K562 (cell line): ENCODE measurements around the gene UGT3A1. TPM values are rescaled to one million over a fixed set of nuclear protein-coding genes. Genes with fewer than 3 reads are reported as not detected.
A peak's percentile ranks its signal among the peaks of the same experiment; 100 is the strongest.

Experiments
- ATAC-seq: fragments of 200-7000 bp; cut with Tn5 transposase; 3 replicates; pipeline ENCODE4 v1.9.1; 2020; ENCODE audit warnings: moderate library complexity
- BruUV-seq: library from RNA; stranded (reverse); fragments of 400-500 nt; replicated peaks from 2 replicates; lab custom pipeline; 2021; lab: Mats Ljungman, UMichigan
- CTCF ChIA-PET: fragments of 300-600 bp; formaldehyde crosslinking; extraction: SDS; loops from one replicate; lab custom pipeline; 2021; ENCODE audit warnings: low intra/inter-chr PET ratio; lab: Yijun Ruan, JAX
- POLR2A ChIA-PET: fragments of 300-600, 350-650 bp; sonication (Branson Sonifier 250); formaldehyde crosslinking; extraction: SDS; loops from one replicate; lab custom pipeline; 2021; ENCODE audit warnings: antibody characterized with exemption, inconsistent platforms; lab: Yijun Ruan, JAX
- DNase-seq, 4 experiments: peaks; one replicate each; pipeline versions ENCODE4 v3.0.0 to v3.0.0-alpha.2; 2011 to 2018; ENCODE audit warnings: low spot score in 3 of 4, mixed read lengths in 3 of 4; ENCODE audit errors: extremely low read depth in 1 of 4
- FAIRE-seq: peaks from 2 replicates; lab custom pipeline; 2011; peaks lifted over from hg19 to GRCh38; lab: Jason Lieb, UNC
- H2AFZ ChIP-seq: 2 replicates; pipeline ENCODE4 v1.6.0; 2011; ENCODE audit warnings: low read depth, low read length, control low read depth, inconsistent platforms
- H3K27ac ChIP-seq: fragments of 200-600 bp; 3 replicates; pipeline ENCODE4 v1.8.0; 2011; ENCODE audit warnings: low read depth, mild to moderate bottlenecking, control low read depth, inconsistent platforms, low read length, moderate library complexity, mixed read lengths; ENCODE audit errors: extremely low read depth
- H3K27me3 ChIP-seq, 2 experiments: fragments of 300-600 bp in 1 of 2; 2 replicates in 1 of 2; 3 replicates in 1 of 2; pipeline versions ENCODE4 v1.6.0 to v1.8.0; 2011; ENCODE audit warnings: inconsistent platforms in 2 of 2, low read length in 2 of 2, mild to moderate bottlenecking in 1 of 2, mixed read lengths in 1 of 2, moderate library complexity in 1 of 2; ENCODE audit not compliant: control insufficient read depth in 2 of 2, insufficient read depth in 2 of 2
- H3K36me3 ChIP-seq: fragments of 300-600 bp; 3 replicates; pipeline ENCODE4 v1.8.0; 2011; ENCODE audit warnings: mild to moderate bottlenecking, low read length, inconsistent platforms; ENCODE audit not compliant: control insufficient read depth, insufficient read depth
- H3K4me1 ChIP-seq, 2 experiments: fragments of 200-600 bp in 1 of 2; replicated peaks in 1 of 2; 2 replicates in 1 of 2; 3 replicates in 1 of 2; pipeline versions ENCODE4 v1.5.1 to v1.8.0; 2011; ENCODE audit warnings: inconsistent platforms in 2 of 2, low read length in 2 of 2, mild to moderate bottlenecking in 1 of 2, mixed read lengths in 1 of 2, moderate library complexity in 1 of 2; ENCODE audit not compliant: control insufficient read depth in 2 of 2, insufficient read depth in 2 of 2
- H3K4me2 ChIP-seq: 2 replicates; pipeline ENCODE4 v1.6.1; 2011; ENCODE audit warnings: low read length, control low read depth, inconsistent platforms, mixed read lengths; ENCODE audit not compliant: insufficient read depth
- H3K4me3 ChIP-seq: fragments of 200-600 bp; sonication (generic), shearing (Covaris generic); 2 replicates; pipeline ENCODE4 v1.5.1; 2016; ENCODE audit warnings: control low read depth, inconsistent platforms
- H3K79me2 ChIP-seq: fragments of 200-600 bp; 3 replicates; pipeline ENCODE4 v1.8.0; 2011; ENCODE audit warnings: low read length, inconsistent platforms; ENCODE audit not compliant: control insufficient read depth, insufficient read depth
- H3K9ac ChIP-seq, 2 experiments: 2 replicates each; pipeline versions ENCODE4 v1.6.0 to v1.6.1; 2011; ENCODE audit warnings: low read depth in 2 of 2, low read length in 2 of 2, control low read depth in 1 of 2, inconsistent platforms in 1 of 2, mild to moderate bottlenecking in 1 of 2, mixed read lengths in 1 of 2; ENCODE audit not compliant: insufficient read depth in 1 of 2
- H3K9me1 ChIP-seq: one replicate; pipeline ENCODE4 v1.6.0; 2011; ENCODE audit warnings: inconsistent platforms, mild to moderate bottlenecking, low read length, moderate library complexity; ENCODE audit not compliant: control insufficient read depth, insufficient read depth
- H3K9me3 ChIP-seq: replicated peaks from 2 replicates; pipeline ENCODE4 v1.5.1; 2011; ENCODE audit warnings: low read depth, low read length, inconsistent platforms; ENCODE audit not compliant: control insufficient read depth, insufficient read depth
- H4K20me1 ChIP-seq: replicated peaks from 2 replicates; pipeline ENCODE4 v1.6.1; 2011; ENCODE audit warnings: low read length, inconsistent platforms, mixed read lengths; ENCODE audit not compliant: control insufficient read depth, insufficient read depth
- ILF3 ChIP-seq: fragments of 450-650 bp; IDR thresholded peaks from 2 replicates; pipeline ENCODE4 v1.6.1; 2018; ENCODE audit warnings: antibody characterized with exemption, mild to moderate bottlenecking, moderate library complexity, borderline replicate concordance
- RCOR1 ChIP-seq, 2 experiments: IDR thresholded peaks; 2 replicates each; pipeline ENCODE4 v1.6.1; 2012; ENCODE audit warnings: low read depth in 2 of 2, low read length in 2 of 2, borderline replicate concordance in 1 of 2, improper control_type of control experiment in 1 of 2
- WGBS: fragments of 100-300 bp; shearing (Covaris generic); methylation state at CpG from one replicate; pipeline ENCODE4 v1.1.6; 2016; ENCODE audit warnings: low coverage, mixed read lengths; ENCODE audit not compliant: insufficient coverage; ENCODE audit errors: missing lambda C conversion rate; 5-methylcytosine and 5-hydroxymethylcytosine counted together
- in situ Hi-C: fragments of 300-500 bp; cut with MboI; formaldehyde crosslinking; loops from 4 replicates; pipeline ENCODE4 v1.15.0; 2018; ENCODE audit warnings: inconsistent platforms, mixed read lengths
- intact Hi-C: fragments of 100-400 bp; cut with micrococcal nuclease; formaldehyde crosslinking; loops from 2 replicates; pipeline ENCODE4 v1.14.2; 2022
- polyA plus RNA-seq, 8 experiments: library from polyadenylated mRNA; depleted of rRNA in 4 of 8; stranded (reverse) in 5 of 8; unstranded in 3 of 8; fragments of >200 nt; fragmentation: Nextera tagmentation in 2 of 8; fragmentation: Illumina TruSeq in 1 of 8; extraction: Ambion mirVana in 2 of 8; extraction: Trizol in 1 of 8; gene quantifications; 2 replicates each; pipeline versions ENCODE4 v1.2.1 to v1.2.3, GENCODE V29; 2011 to 2014; ENCODE audit warnings: inconsistent platforms in 1 of 8, missing spikeins in 1 of 8
- total RNA-seq, 7 experiments: library from RNA; depleted of rRNA in 6 of 7; stranded (reverse); fragments of >200 nt in 6 of 7; fragmentation: Illumina TruSeq in 2 of 7; extraction: Trizol in 2 of 7; gene quantifications; 2 replicates each; pipeline versions ENCODE4 v1.2.1 to v1.2.3, GENCODE V29; 2011 to 2021; ENCODE audit warnings: low replicate concordance in 1 of 7
- TF ChIP-seq, protein P1 (sequence below), 2 experiments: fragments of 450-650 bp in 1 of 2; sonication (generic) in 1 of 2; formaldehyde crosslinking in 1 of 2; IDR thresholded peaks in 1 of 2; conservative IDR thresholded peaks in 1 of 2; 2 replicates each; pipeline versions ENCODE4 v1.6.1 to v1.8.1; 2016 to 2023; ENCODE audit warnings: mild to moderate bottlenecking in 2 of 2, moderate library complexity in 2 of 2, inconsistent platforms in 1 of 2, missing genetic modification reagents in 1 of 2

The UGT3A1 gene
- total and polyA plus RNA-seq, 9 of the 15 experiments (the other 6 are each of a cell fraction or from before 2014, with no cell fraction given) = not detected

DNA sequence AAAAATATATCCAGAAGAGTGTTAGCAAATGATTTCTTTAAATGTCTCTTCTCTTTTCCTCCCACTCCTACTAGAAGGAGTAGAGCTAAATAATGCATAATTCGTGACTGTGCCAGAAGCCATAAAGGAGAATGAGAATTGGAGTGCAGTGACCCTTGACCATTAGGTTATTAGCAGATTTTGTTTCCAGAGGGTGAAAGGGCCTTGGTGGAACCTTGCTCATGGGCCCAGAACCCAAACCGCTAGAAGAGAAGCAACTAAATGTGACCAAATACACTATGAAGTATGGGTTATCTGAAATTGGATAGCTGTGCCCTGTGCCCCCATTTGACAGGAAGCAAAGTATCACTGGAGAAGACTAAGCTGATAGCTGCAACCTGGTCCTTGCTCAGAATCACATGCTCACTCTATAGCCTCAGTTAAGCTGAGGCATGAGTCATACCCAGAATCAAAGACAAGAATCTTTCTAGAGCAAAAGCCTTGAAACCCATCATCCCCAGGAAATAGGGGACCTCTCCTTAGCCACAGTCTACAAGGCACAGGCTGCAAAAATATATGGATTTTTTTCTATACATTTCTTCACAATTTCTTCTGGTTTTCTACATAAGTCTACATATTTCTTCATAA, 89.0 kb downstream of the UGT3A1 start:
- no peaks in the 10 kb centered on the region for H3K4me1 ChIP-seq
- no peaks in the 10 kb centered on the region for H3K9me1 ChIP-seq
- ATAC-seq = no peak
- no peak for FAIRE-seq
- TF ChIP-seq RCOR1 (IDR thresholded peaks at IDR 0.05; ENCODE audit: borderline replicate concordance in 1 of 2, low read depth in 2 of 2, low read length in 2 of 2) (no peak), ILF3 (no peak)
- TF ChIP-seq, protein P1, sequence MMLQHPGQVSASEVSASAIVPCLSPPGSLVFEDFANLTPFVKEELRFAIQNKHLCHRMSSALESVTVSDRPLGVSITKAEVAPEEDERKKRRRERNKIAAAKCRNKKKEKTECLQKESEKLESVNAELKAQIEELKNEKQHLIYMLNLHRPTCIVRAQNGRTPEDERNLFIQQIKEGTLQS (IDR thresholded peaks at IDR 0.05) = 0 out of 2 replicates have a peak, but pooled peaks have one; percentile 8
- TF ChIP-seq, protein P1 (CRISPR knock-in tag; conservative IDR thresholded peaks at IDR 0.05) = no peak
- WGBS = 0% methylated on average over 2 of the region's 2 CpGs
- 0 out of 2 replicates have a peak, but pooled peaks cover 3% of the 10 kb centered on the region for H4K20me1 ChIP-seq
- POLR2A ChIA-PET = no interaction called here
- H3K9me3 ChIP-seq = no peaks in the 10 kb centered on the region
- intact Hi-C loops (no loop called here), in situ Hi-C loops (no loop called here)
- CTCF ChIA-PET = no interaction called here
- DNase-seq = no peak
- no peak overlapping the region for H3K9ac ChIP-seq
- no TSS peak for BruUV-seq
- H3K79me2 ChIP-seq = no peaks in the 10 kb centered on the region
- no peaks in the 10 kb centered on the region for H3K27me3 ChIP-seq
- H2AFZ ChIP-seq = no peak overlapping the region
- no peak overlapping the region for H3K4me2 ChIP-seq
- H3K4me3 ChIP-seq = no peak overlapping the region
- no peak overlapping the region for H3K27ac ChIP-seq
- H3K36me3 ChIP-seq = no peaks in the 10 kb centered on the region

Other genes with a start within 250 kb of the UGT3A1 start
- not detected in 2 replicates for gene IL7R, start 134.5 kb downstream of the UGT3A1 start, total RNA-seq (2014; rRNA removed)
- gene IL7R, start 134.5 kb downstream of the UGT3A1 start, total RNA-seq (2014; rRNA removed; fragmentation: Illumina TruSeq; extraction: Trizol) = 0.07 TPM in 1 of 2 replicates, not detected in the other
- gene IL7R, start 134.5 kb downstream of the UGT3A1 start, total RNA-seq (2015; rRNA removed; fragmentation: Illumina TruSeq; extraction: Trizol) = 0.04 TPM in 1 of 2 replicates, not detected in the other
- 0.98 and 1.1 TPM in 2 replicates for gene IL7R, start 134.5 kb downstream of the UGT3A1 start, total RNA-seq (2021)
- 0.14 TPM in 1 of 2 replicates, not detected in the other for gene IL7R, start 134.5 kb downstream of the UGT3A1 start, polyA plus RNA-seq (2011; rRNA removed)
- gene IL7R, start 134.5 kb downstream of the UGT3A1 start, polyA plus RNA-seq (2014; fragmentation: Illumina TruSeq; extraction: Trizol) = 0.03 and 0.04 TPM in 2 replicates
- gene IL7R, start 134.5 kb downstream of the UGT3A1 start, polyA plus RNA-seq (2014; fragmentation: Nextera tagmentation; extraction: Ambion mirVana) = under 1 TPM in 1 of 2 experiments, not detected in 1; 0.11 TPM
- 0.03 TPM in 1 of 2 replicates, not detected in the other for gene IL7R, start 134.5 kb downstream of the UGT3A1 start, polyA plus RNA-seq (2014; rRNA removed)
- gene CAPSL, start 52.8 kb downstream of the UGT3A1 start, total RNA-seq (2014; rRNA removed) = not detected in 2 replicates
- not detected in 2 replicates for gene CAPSL, start 52.8 kb downstream of the UGT3A1 start, total RNA-seq (2014; rRNA removed; fragmentation: Illumina TruSeq; extraction: Trizol)
- not detected in 2 replicates for gene CAPSL, start 52.8 kb downstream of the UGT3A1 start, total RNA-seq (2015; rRNA removed; fragmentation: Illumina TruSeq; extraction: Trizol)
- gene CAPSL, start 52.8 kb downstream of the UGT3A1 start, total RNA-seq (2021) = not detected in 2 replicates
- not detected in 2 replicates for gene CAPSL, start 52.8 kb downstream of the UGT3A1 start, polyA plus RNA-seq (2011; rRNA removed)
- gene CAPSL, start 52.8 kb downstream of the UGT3A1 start, polyA plus RNA-seq (2014; fragmentation: Illumina TruSeq; extraction: Trizol) = not detected in 2 replicates
- gene CAPSL, start 52.8 kb downstream of the UGT3A1 start, polyA plus RNA-seq (2014; fragmentation: Nextera tagmentation; extraction: Ambion mirVana) = not detected
- gene CAPSL, start 52.8 kb downstream of the UGT3A1 start, polyA plus RNA-seq (2014; rRNA removed) = not detected in 2 replicates
- not detected in 2 replicates for gene UGT3A2, start 75.5 kb upstream of the UGT3A1 start, total RNA-seq (2014; rRNA removed)
- not detected in 2 replicates for gene UGT3A2, start 75.5 kb upstream of the UGT3A1 start, total RNA-seq (2014; rRNA removed; fragmentation: Illumina TruSeq; extraction: Trizol)
- gene UGT3A2, start 75.5 kb upstream of the UGT3A1 start, total RNA-seq (2015; rRNA removed; fragmentation: Illumina TruSeq; extraction: Trizol) = not detected in 2 replicates
- not detected in 2 replicates for gene UGT3A2, start 75.5 kb upstream of the UGT3A1 start, total RNA-seq (2021)
- not detected in 2 replicates for gene UGT3A2, start 75.5 kb upstream of the UGT3A1 start, polyA plus RNA-seq (2011; rRNA removed)
- gene UGT3A2, start 75.5 kb upstream of the UGT3A1 start, polyA plus RNA-seq (2014; fragmentation: Illumina TruSeq; extraction: Trizol) = not detected in 2 replicates
- gene UGT3A2, start 75.5 kb upstream of the UGT3A1 start, polyA plus RNA-seq (2014; fragmentation: Nextera tagmentation; extraction: Ambion mirVana) = not detected
- not detected in 2 replicates for gene UGT3A2, start 75.5 kb upstream of the UGT3A1 start, polyA plus RNA-seq (2014; rRNA removed)
- gene LMBRD2, start 160.5 kb upstream of the UGT3A1 start, total RNA-seq (2014; rRNA removed) = 10.9 and 24.2 TPM in 2 replicates
- gene LMBRD2, start 160.5 kb upstream of the UGT3A1 start, total RNA-seq (2014; rRNA removed; fragmentation: Illumina TruSeq; extraction: Trizol) = 13.4 and 18.0 TPM in 2 replicates
- gene LMBRD2, start 160.5 kb upstream of the UGT3A1 start, total RNA-seq (2015; rRNA removed; fragmentation: Illumina TruSeq; extraction: Trizol) = 10.5 and 11.8 TPM in 2 replicates
- gene LMBRD2, start 160.5 kb upstream of the UGT3A1 start, total RNA-seq (2021) = 9.7 and 10.1 TPM in 2 replicates
- 11.7 and 13.3 TPM in 2 replicates for gene LMBRD2, start 160.5 kb upstream of the UGT3A1 start, polyA plus RNA-seq (2011; rRNA removed)
- gene LMBRD2, start 160.5 kb upstream of the UGT3A1 start, polyA plus RNA-seq (2014; fragmentation: Illumina TruSeq; extraction: Trizol) = 6.6 and 10.3 TPM in 2 replicates
- gene LMBRD2, start 160.5 kb upstream of the UGT3A1 start, polyA plus RNA-seq (2014; fragmentation: Nextera tagmentation; extraction: Ambion mirVana) = 1 to 10 TPM; 2.1 to 3.3 TPM
- gene LMBRD2, start 160.5 kb upstream of the UGT3A1 start, polyA plus RNA-seq (2014; rRNA removed) = 7.5 and 10.6 TPM in 2 replicates
- gene SKP2, start 160.7 kb upstream of the UGT3A1 start, total RNA-seq (2014; rRNA removed) = 48.4 and 65.3 TPM in 2 replicates
- gene SKP2, start 160.7 kb upstream of the UGT3A1 start, total RNA-seq (2014; rRNA removed; fragmentation: Illumina TruSeq; extraction: Trizol) = 77.3 and 80.8 TPM in 2 replicates
- gene SKP2, start 160.7 kb upstream of the UGT3A1 start, total RNA-seq (2015; rRNA removed; fragmentation: Illumina TruSeq; extraction: Trizol) = 91.4 and 97.5 TPM in 2 replicates
- gene SKP2, start 160.7 kb upstream of the UGT3A1 start, total RNA-seq (2021) = 88.6 and 103 TPM in 2 replicates
- gene SKP2, start 160.7 kb upstream of the UGT3A1 start, polyA plus RNA-seq (2011; rRNA removed) = 81.4 and 84.4 TPM in 2 replicates
- gene SKP2, start 160.7 kb upstream of the UGT3A1 start, polyA plus RNA-seq (2014; fragmentation: Illumina TruSeq; extraction: Trizol) = 62.3 and 85.4 TPM in 2 replicates
- 10 to 100 TPM; 30.0 to 48.3 TPM for gene SKP2, start 160.7 kb upstream of the UGT3A1 start, polyA plus RNA-seq (2014; fragmentation: Nextera tagmentation; extraction: Ambion mirVana)
- gene SKP2, start 160.7 kb upstream of the UGT3A1 start, polyA plus RNA-seq (2014; rRNA removed) = 54.1 and 60.6 TPM in 2 replicates